ENCODE measurements around the gene MYO10.

The MYO10 gene

DNA sequence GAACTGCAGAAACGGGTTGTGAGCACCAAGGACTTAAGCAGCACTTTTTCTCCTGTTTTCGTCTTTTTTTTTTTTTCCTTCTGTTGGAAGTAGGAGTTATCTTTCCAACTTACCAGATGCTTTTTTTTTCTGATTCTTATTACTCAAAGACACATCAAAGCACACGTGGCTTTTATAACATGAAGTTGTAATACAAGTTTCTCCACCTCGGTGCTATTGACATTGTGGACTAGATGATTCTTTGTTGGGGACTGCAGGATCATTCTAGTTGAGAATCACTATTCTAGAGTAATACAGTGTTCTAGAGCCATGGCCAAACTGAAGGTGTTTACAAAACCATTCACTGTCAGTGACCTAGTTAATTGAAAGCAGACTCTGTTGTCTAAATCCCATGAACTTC is 51.5 kb downstream of the MYO10 start:
- TF ChIP-seq, protein P1, sequence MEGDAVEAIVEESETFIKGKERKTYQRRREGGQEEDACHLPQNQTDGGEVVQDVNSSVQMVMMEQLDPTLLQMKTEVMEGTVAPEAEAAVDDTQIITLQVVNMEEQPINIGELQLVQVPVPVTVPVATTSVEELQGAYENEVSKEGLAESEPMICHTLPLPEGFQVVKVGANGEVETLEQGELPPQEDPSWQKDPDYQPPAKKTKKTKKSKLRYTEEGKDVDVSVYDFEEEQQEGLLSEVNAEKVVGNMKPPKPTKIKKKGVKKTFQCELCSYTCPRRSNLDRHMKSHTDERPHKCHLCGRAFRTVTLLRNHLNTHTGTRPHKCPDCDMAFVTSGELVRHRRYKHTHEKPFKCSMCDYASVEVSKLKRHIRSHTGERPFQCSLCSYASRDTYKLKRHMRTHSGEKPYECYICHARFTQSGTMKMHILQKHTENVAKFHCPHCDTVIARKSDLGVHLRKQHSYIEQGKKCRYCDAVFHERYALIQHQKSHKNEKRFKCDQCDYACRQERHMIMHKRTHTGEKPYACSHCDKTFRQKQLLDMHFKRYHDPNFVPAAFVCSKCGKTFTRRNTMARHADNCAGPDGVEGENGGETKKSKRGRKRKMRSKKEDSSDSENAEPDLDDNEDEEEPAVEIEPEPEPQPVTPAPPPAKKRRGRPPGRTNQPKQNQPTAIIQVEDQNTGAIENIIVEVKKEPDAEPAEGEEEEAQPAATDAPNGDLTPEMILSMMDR (IDR thresholded peaks at IDR 0.05; ENCODE audit: low read depth, low read length), result no peak
- no peak for DNase-seq (ENCODE audit: low read depth in 2 of 2)
- no peak overlapping the region for H3K4me3 ChIP-seq (replicated peaks in 1 of 2; ENCODE audit: low read depth in 2 of 2, low read length in 2 of 2)

GRCh38 chr5:16883806-16884205 is 52.3 kb downstream of the MYO10 start:
- no peak overlapping the region for H3K4me3 ChIP-seq (replicated peaks in 1 of 2; ENCODE audit: low read depth in 2 of 2, low read length in 2 of 2)
- TF ChIP-seq, protein P1 (IDR thresholded peaks at IDR 0.05; ENCODE audit: low read depth, low read length), result no peak
- no peak for DNase-seq (ENCODE audit: low read depth in 2 of 2)

- no peak for DNase-seq (ENCODE audit: low read depth in 2 of 2)
- no peak overlapping the region for H3K4me3 ChIP-seq (replicated peaks in 1 of 2; ENCODE audit: low read depth in 2 of 2, low read length in 2 of 2)
- TF ChIP-seq, protein P1 (IDR thresholded peaks at IDR 0.05; ENCODE audit: low read depth, low read length), result no peak
These were observed 52.9 kb downstream of the MYO10 start for GRCh38 chr5:16883176-16883575.

- no peak for DNase-seq (ENCODE audit: low read depth in 2 of 2)
- TF ChIP-seq, protein P1 (IDR thresholded peaks at IDR 0.05; ENCODE audit: low read depth, low read length), result no peak
- H3K4me3 ChIP-seq (replicated peaks in 1 of 2; ENCODE audit: low read depth in 2 of 2, low read length in 2 of 2), result no peak overlapping the region
These were observed 54.8 kb downstream of the MYO10 start for GRCh38 chr5:16881251-16881650.

GRCh38 chr5:16880547-16880946 is 55.5 kb downstream of the MYO10 start:
- H3K4me3 ChIP-seq (replicated peaks in 1 of 2; ENCODE audit: low read depth in 2 of 2, low read length in 2 of 2), result no peak overlapping the region
- TF ChIP-seq, protein P1 (IDR thresholded peaks at IDR 0.05; ENCODE audit: low read depth, low read length), result no peak
- DNase-seq (ENCODE audit: low read depth in 2 of 2), result no peak

- TF ChIP-seq, protein P1 (IDR thresholded peaks at IDR 0.05; ENCODE audit: low read depth, low read length), result no peak
- DNase-seq (ENCODE audit: low read depth in 2 of 2), result no peak
- H3K4me3 ChIP-seq (replicated peaks in 1 of 2; ENCODE audit: low read depth in 2 of 2, low read length in 2 of 2), result no peak overlapping the region
These were observed 56.4 kb downstream of the MYO10 start for GRCh38 chr5:16879650-16880049.

DNA sequence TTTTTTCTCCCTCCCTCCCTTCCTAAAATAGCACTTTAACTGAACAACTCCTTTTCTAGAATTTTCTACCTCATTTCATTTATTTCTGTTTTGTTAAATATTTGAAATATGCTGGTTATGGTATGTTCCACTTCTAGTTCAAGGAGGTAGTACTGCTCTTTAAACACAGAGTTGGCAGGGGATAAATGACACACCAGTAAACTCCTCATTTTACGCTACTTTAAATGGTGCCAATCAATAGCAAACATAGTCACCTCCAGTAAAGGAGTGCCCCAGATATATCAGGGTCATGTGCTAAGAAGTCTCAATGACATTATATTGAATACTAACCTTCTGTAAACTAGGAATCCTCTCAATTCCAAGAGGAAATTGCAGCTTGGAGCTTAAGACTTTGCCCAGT is 56.9 kb downstream of the MYO10 start:
- TF ChIP-seq, protein P1 (IDR thresholded peaks at IDR 0.05; ENCODE audit: low read depth, low read length), result no peak
- no peak for DNase-seq (ENCODE audit: low read depth in 2 of 2)
- no peak overlapping the region for H3K4me3 ChIP-seq (replicated peaks in 1 of 2; ENCODE audit: low read depth in 2 of 2, low read length in 2 of 2)

Data from cardiac fibroblast (primary cell).